Endothelial cell of umbilical vein (primary cell): ENCODE data around the gene USP48. TPM values are rescaled to one million over a fixed set of nuclear protein-coding genes. Genes with fewer than 3 reads are reported as not detected.
"Not testable (repeated sequence)": the region's sequence is repeated elsewhere in the genome, so short reads cannot be mapped to it uniquely, and the experiment has no call there.

ENCODE experiments used
- BruUV-seq: library from RNA; stranded (reverse); fragments of 400-500 nt; replicated peaks from 2 replicates; lab custom pipeline; 2021; lab: Mats Ljungman, UMichigan
- CTCF ChIA-PET: fragments of 300-600, 350-600 bp; sonication (Branson Sonifier 250); formaldehyde crosslinking; loops from one replicate; lab custom pipeline; 2021; ENCODE audit warnings: antibody characterized with exemption, inconsistent platforms; lab: Charles Lee
- POLR2A ChIA-PET: fragments of 300-600, 350-600 bp; sonication (Branson Sonifier 250); formaldehyde crosslinking; loops from one replicate; lab custom pipeline; 2021; ENCODE audit warnings: antibody characterized with exemption, inconsistent platforms; lab: Charles Lee
- DNase-seq: peaks from one replicate; pipeline ENCODE4 v3.0.0-alpha.2; 2011; ENCODE audit warnings: low read depth, low spot score
- FAIRE-seq: peaks from 2 replicates; lab custom pipeline; 2011; peaks lifted over from hg19 to GRCh38; lab: Jason Lieb, UNC
- H2AFZ ChIP-seq: 2 replicates; pipeline ENCODE4 v1.6.0; 2012; ENCODE audit warnings: low read depth, low read length, control low read depth, inconsistent platforms
- H3K27ac ChIP-seq: 2 replicates; pipeline ENCODE4 v1.5.1; 2011; ENCODE audit warnings: low read depth, mild to moderate bottlenecking, control low read depth, low read length, moderate library complexity; ENCODE audit not compliant: insufficient read depth
- H3K27me3 ChIP-seq, 2 experiments: 2 replicates each; pipeline versions ENCODE4 v1.6.0 to v1.6.1; 2011; ENCODE audit warnings: low read length in 2 of 2, mixed read lengths in 1 of 2; ENCODE audit not compliant: control insufficient read depth in 2 of 2, insufficient read depth in 2 of 2
- H3K36me3 ChIP-seq, 2 experiments: 2 replicates in 1 of 2; 3 replicates in 1 of 2; pipeline ENCODE4 v1.5.1; 2011; ENCODE audit warnings: low read length in 2 of 2, mild to moderate bottlenecking in 1 of 2, moderate library complexity in 1 of 2; ENCODE audit not compliant: control insufficient read depth in 2 of 2, insufficient read depth in 2 of 2; ENCODE audit errors: extremely low read depth in 1 of 2
- H3K4me1 ChIP-seq: 3 replicates; pipeline ENCODE4 v1.5.1; 2011; ENCODE audit warnings: mild to moderate bottlenecking, low read length; ENCODE audit not compliant: control insufficient read depth, insufficient read depth; ENCODE audit errors: extremely low read depth
- H3K4me2 ChIP-seq: 2 replicates; pipeline ENCODE4 v1.6.1; 2011; ENCODE audit warnings: low read length, control low read depth, mixed read lengths; ENCODE audit not compliant: insufficient read depth
- H3K4me3 ChIP-seq, 3 experiments: fragments of 200-600 bp in 1 of 3; sonication (generic), shearing (Covaris generic) in 1 of 3; replicated peaks in 1 of 3; 2 replicates each; pipeline ENCODE4 v1.5.1; 2011 to 2016; ENCODE audit warnings: control low read depth in 3 of 3, low read length in 3 of 3, mild to moderate bottlenecking in 2 of 3, inconsistent platforms in 1 of 3, low read depth in 1 of 3, moderate library complexity in 1 of 3; ENCODE audit not compliant: insufficient read depth in 1 of 3
- H3K79me2 ChIP-seq: 2 replicates; pipeline ENCODE4 v1.6.0; 2012; ENCODE audit warnings: low read length, inconsistent platforms; ENCODE audit not compliant: control insufficient read depth, insufficient read depth
- H3K9ac ChIP-seq: replicated peaks from 2 replicates; pipeline ENCODE3; 2011; ENCODE audit warnings: low read length, control low read depth; ENCODE audit not compliant: insufficient read depth; ENCODE audit errors: extremely low read depth
- H3K9me1 ChIP-seq: replicated peaks from 3 replicates; pipeline ENCODE4 v1.6.0; 2011; ENCODE audit warnings: mild to moderate bottlenecking, low read length; ENCODE audit not compliant: control insufficient read depth, insufficient read depth; ENCODE audit errors: extremely low read depth
- H3K9me3 ChIP-seq: replicated peaks from 2 replicates; pipeline ENCODE4 v1.5.1; 2012; ENCODE audit warnings: low read length, inconsistent platforms; ENCODE audit not compliant: control insufficient read depth, insufficient read depth
- H4K20me1 ChIP-seq: replicated peaks from 2 replicates; pipeline ENCODE3; 2011; ENCODE audit warnings: mild to moderate bottlenecking, low read length; ENCODE audit not compliant: control insufficient read depth, insufficient read depth; ENCODE audit errors: extremely low read depth
- CTCF ChIP-seq, 2 donors: IDR thresholded peaks; 1 replicate in 1 of 2; 2 replicates in 1 of 2; pipeline ENCODE4 v1.5.1; 2011; ENCODE audit warnings: low read length in 2 of 2, mild to moderate bottlenecking in 2 of 2, moderate library complexity in 2 of 2, control low read depth in 1 of 2, inconsistent platforms in 1 of 2, low read depth in 1 of 2; ENCODE audit not compliant: insufficient read depth in 1 of 2; ENCODE audit errors: extremely low read depth in 1 of 2
- EZH2 ChIP-seq: IDR thresholded peaks from 2 replicates; pipeline ENCODE4 v1.6.1; 2012; ENCODE audit warnings: borderline replicate concordance, low read depth, mild to moderate bottlenecking, moderate library complexity, low read length, inconsistent platforms; ENCODE audit not compliant: severe bottlenecking
- FOS ChIP-seq: IDR thresholded peaks from 2 replicates; pipeline ENCODE4 v1.6.1; 2011; ENCODE audit warnings: mild to moderate bottlenecking, low read length, moderate library complexity, borderline replicate concordance; ENCODE audit not compliant: insufficient read depth
- GATA2 ChIP-seq: IDR thresholded peaks from 2 replicates; pipeline ENCODE4 v1.7.0; 2011; ENCODE audit warnings: low read depth, mild to moderate bottlenecking, moderate library complexity, mixed read lengths, low read length; ENCODE audit not compliant: insufficient read length, insufficient read depth
- JUN ChIP-seq: IDR thresholded peaks from 2 replicates; pipeline ENCODE4 v1.6.1; 2011; ENCODE audit warnings: borderline replicate concordance, low read depth; ENCODE audit not compliant: insufficient read length, insufficient read depth
- MAX ChIP-seq: IDR thresholded peaks from 2 replicates; pipeline ENCODE4 v1.6.1; 2011; ENCODE audit not compliant: insufficient read depth, insufficient read length
- MYC ChIP-seq: IDR thresholded peaks from one replicate; pipeline ENCODE4 v1.6.1; 2011; ENCODE audit warnings: mild to moderate bottlenecking, low read depth, low read length
- POLR2A ChIP-seq: IDR thresholded peaks from 2 replicates; pipeline ENCODE4 v1.6.1; 2012; ENCODE audit warnings: low read depth, mild to moderate bottlenecking, control low read depth, low read length
- POLR2AphosphoS5 ChIP-seq: IDR thresholded peaks from 2 replicates; pipeline ENCODE4 v1.6.1; 2012; ENCODE audit warnings: low read depth, mild to moderate bottlenecking, control low read depth, low read length, moderate library complexity; ENCODE audit not compliant: insufficient read depth
- dilution Hi-C: fragments of 300-500 bp; cut with MboI; formaldehyde crosslinking; loops from one replicate; pipeline ENCODE4 v1.15.0; 2019; ENCODE audit warnings: low sequenced_read_pairs; ENCODE audit not compliant: extremely low pct_ligation_motif_present
- intact Hi-C: fragments of 100-400 bp; cut with micrococcal nuclease; formaldehyde crosslinking; loops from one replicate; pipeline ENCODE4 v1.10.0; 2022
- polyA plus RNA-seq, 4 experiments: library from polyadenylated mRNA; depleted of rRNA in 3 of 4; stranded (reverse) in 3 of 4; unstranded in 1 of 4; fragments of >200 nt; gene quantifications; 2 replicates each; pipeline versions ENCODE4 v1.2.1 to v1.2.3, GENCODE V29; 2011 to 2012; ENCODE audit warnings: missing spikeins in 1 of 4
- total RNA-seq: library from RNA; stranded (reverse); gene quantifications from 2 replicates; pipeline ENCODE4 v1.2.3, GENCODE V29; 2021

Gene USP48
- total and polyA plus RNA-seq, 2 donors (not counting 3 experiments of a cell fraction or from before 2014, with no cell fraction given): 27.2 to 149 TPM

GRCh38 chr1:21631944-21632887, 150.7 kb downstream of the USP48 start:
- Histone ChIP-seq H3K9me3 (no peaks in the 10 kb centered on the region), H3K4me2 (no peak overlapping the region), H3K4me1 (no peaks in the 10 kb centered on the region), H3K36me3 (no peaks in the 10 kb centered on the region), H3K27me3 (peaks cover 0 to 3% of the 10 kb centered on the region in 2 experiments), H3K4me3 (no peak overlapping the region), H3K9me1 (no peaks in the 10 kb centered on the region), H3K79me2 (no peaks in the 10 kb centered on the region), H4K20me1 (no peaks in the 10 kb centered on the region), H3K27ac (no peak overlapping the region), H3K9ac (no peak overlapping the region), H2AFZ (no peak overlapping the region)
- no peak for TF ChIP-seq JUN
- no peak for TF ChIP-seq MYC
- no peak for TF ChIP-seq EZH2
- TF ChIP-seq FOS: no peak
- no peak for TF ChIP-seq POLR2AphosphoS5
- no peak for TF ChIP-seq CTCF (IDR thresholded peaks at IDR 0.05; ENCODE audit: extremely low read depth in 1 of 2, insufficient read depth in 1 of 2, low read depth in 1 of 2, low read length in 2 of 2)
- TF ChIP-seq GATA2: no peak
- TF ChIP-seq POLR2A: no peak
- TF ChIP-seq MAX: no peak
- CTCF ChIA-PET: no interaction called here
- POLR2A ChIA-PET: no interaction called here
- dilution Hi-C loops (no loop called here), intact Hi-C loops (no loop called here)
- no TSS peak for BruUV-seq
- no peak for FAIRE-seq
- no peak for DNase-seq

GRCh38 chr1:21631590-21631943, 151.4 kb downstream of the USP48 start:
- FAIRE-seq, H3K79me2 ChIP-seq, dilution Hi-C loops, H3K36me3 ChIP-seq, H3K4me1 ChIP-seq, BruUV-seq, intact Hi-C loops, H3K27ac ChIP-seq, H3K27me3 ChIP-seq, H4K20me1 ChIP-seq, H2AFZ ChIP-seq, H3K9ac ChIP-seq, H3K9me1 ChIP-seq, H3K4me3 ChIP-seq, CTCF ChIA-PET, H3K9me3 ChIP-seq, POLR2A ChIA-PET, H3K4me2 ChIP-seq, DNase-seq: not testable (repeated sequence)
